ENCODE measurements around the gene RAB11FIP4.

RAB11FIP4 gene

GRCh38 chr17:31449111-31449510, 57.6 kb downstream of the RAB11FIP4 start:
- no peaks in the 10 kb centered on the region for H3K4me1 ChIP-seq (ENCODE audit: control insufficient read depth in 1 of 2, insufficient read depth in 1 of 2, low read depth in 1 of 2, low read length in 1 of 2)
- no peak overlapping the region for H3K27ac ChIP-seq
- no peaks in the 10 kb centered on the region for H3K36me3 ChIP-seq
- H3K27me3 ChIP-seq, result no peaks in the 10 kb centered on the region
- no peak overlapping the region for H3K4me3 ChIP-seq (ENCODE audit: low read depth in 1 of 2, low read length in 1 of 2)
- no peak for TF ChIP-seq CTCF (IDR thresholded peaks at IDR 0.05)
- no peaks in the 10 kb centered on the region for H3K9me3 ChIP-seq

- no peak for TF ChIP-seq CTCF (IDR thresholded peaks at IDR 0.05)
- Histone ChIP-seq H3K27me3 (no peaks in the 10 kb centered on the region), H3K36me3 (no peaks in the 10 kb centered on the region), H3K4me3 (ENCODE audit: low read depth in 1 of 2, low read length in 1 of 2) (no peak overlapping the region), H3K9me3 (no peaks in the 10 kb centered on the region), H3K4me1 (ENCODE audit: control insufficient read depth in 1 of 2, insufficient read depth in 1 of 2, low read depth in 1 of 2, low read length in 1 of 2) (no peaks in the 10 kb centered on the region), H3K27ac (no peak overlapping the region)
Observed at GRCh38 chr17:31449746-31450145, 58.3 kb downstream of the RAB11FIP4 start.

- no peak overlapping the region for H3K4me3 ChIP-seq (ENCODE audit: low read depth in 1 of 2, low read length in 1 of 2)
- no peaks in the 10 kb centered on the region for H3K9me3 ChIP-seq
- no peak for TF ChIP-seq CTCF (IDR thresholded peaks at IDR 0.05)
- H3K36me3 ChIP-seq, result no peaks in the 10 kb centered on the region
- H3K27ac ChIP-seq, result no peak overlapping the region
- no peaks in the 10 kb centered on the region for H3K27me3 ChIP-seq
- H3K4me1 ChIP-seq (ENCODE audit: control insufficient read depth in 1 of 2, insufficient read depth in 1 of 2, low read depth in 1 of 2, low read length in 1 of 2), result no peaks in the 10 kb centered on the region
Observed at GRCh38 chr17:31452101-31452500, 60.6 kb downstream of the RAB11FIP4 start.

- no peaks in the 10 kb centered on the region for H3K36me3 ChIP-seq
- no peak for TF ChIP-seq CTCF (IDR thresholded peaks at IDR 0.05)
- H3K27me3 ChIP-seq, result no peaks in the 10 kb centered on the region
- no peak overlapping the region for H3K27ac ChIP-seq
- no peak overlapping the region for H3K4me3 ChIP-seq (ENCODE audit: low read depth in 1 of 2, low read length in 1 of 2)
- no peaks in the 10 kb centered on the region for H3K4me1 ChIP-seq (ENCODE audit: control insufficient read depth in 1 of 2, insufficient read depth in 1 of 2, low read depth in 1 of 2, low read length in 1 of 2)
- no peaks in the 10 kb centered on the region for H3K9me3 ChIP-seq
Observed at GRCh38 chr17:31452561-31453110, 61.2 kb downstream of the RAB11FIP4 start.

- Histone ChIP-seq H3K36me3 (no peaks in the 10 kb centered on the region), H3K9me3 (no peaks in the 10 kb centered on the region), H3K27ac (no peak overlapping the region), H3K4me3 (ENCODE audit: low read depth in 1 of 2, low read length in 1 of 2) (no peak overlapping the region), H3K4me1 (ENCODE audit: control insufficient read depth in 1 of 2, insufficient read depth in 1 of 2, low read depth in 1 of 2, low read length in 1 of 2) (no peaks in the 10 kb centered on the region), H3K27me3 (no peaks in the 10 kb centered on the region)
- no peak for TF ChIP-seq CTCF (IDR thresholded peaks at IDR 0.05)
Observed at GRCh38 chr17:31453896-31454295, 62.4 kb downstream of the RAB11FIP4 start.

- TF ChIP-seq CTCF (IDR thresholded peaks at IDR 0.05), result no peak
- Histone ChIP-seq H3K36me3 (no peaks in the 10 kb centered on the region), H3K27ac (no peak overlapping the region), H3K4me3 (ENCODE audit: low read depth in 1 of 2, low read length in 1 of 2) (no peak overlapping the region), H3K9me3 (no peaks in the 10 kb centered on the region), H3K27me3 (peaks cover 7% of the 10 kb centered on the region), H3K4me1 (ENCODE audit: control insufficient read depth in 1 of 2, insufficient read depth in 1 of 2, low read depth in 1 of 2, low read length in 1 of 2) (no peaks in the 10 kb centered on the region)
Observed at GRCh38 chr17:31456814-31457213, 65.3 kb downstream of the RAB11FIP4 start.

Data from neutrophil (primary cell).